GM18520 (cell line): Measurements from ENCODE around the gene HCRTR1.

ENCODE experiments used
- ATAC-seq: cut with Tn5 transposase; IDR thresholded peaks from one replicate; pipeline ENCODE4 v1.9.1; 2021; ENCODE audit not compliant: unreplicated experiment

The HCRTR1 gene

GRCh38 chr1:31596737-31597097, 20.8 kb upstream of the HCRTR1 start:
- ATAC-seq, result no peak

- no peak for ATAC-seq
Observed at GRCh38 chr1:31598980-31599379, 18.5 kb upstream of the HCRTR1 start.

- no peak for ATAC-seq
Observed at GRCh38 chr1:31600641-31601040, 16.8 kb upstream of the HCRTR1 start.

DNA sequence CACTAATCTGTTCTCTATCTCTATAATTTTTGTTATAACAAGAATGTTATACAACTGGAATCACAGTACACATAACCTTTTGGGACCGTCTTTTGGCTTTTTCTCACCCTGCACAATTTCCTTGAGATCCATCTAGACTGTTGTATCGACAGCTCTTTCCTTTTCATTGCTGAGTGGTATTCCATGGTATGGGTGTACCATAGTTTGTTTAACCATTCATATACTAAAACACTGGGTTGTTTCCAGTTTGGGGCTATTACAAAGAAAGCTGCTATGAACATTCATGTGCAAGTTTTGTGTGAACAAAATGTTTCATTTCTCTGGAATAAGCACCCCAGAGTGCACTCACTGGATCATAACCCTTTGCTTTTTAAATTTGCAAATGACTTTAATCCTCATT, 15.4 kb upstream of the HCRTR1 start:
- ATAC-seq, result no peak

DNA sequence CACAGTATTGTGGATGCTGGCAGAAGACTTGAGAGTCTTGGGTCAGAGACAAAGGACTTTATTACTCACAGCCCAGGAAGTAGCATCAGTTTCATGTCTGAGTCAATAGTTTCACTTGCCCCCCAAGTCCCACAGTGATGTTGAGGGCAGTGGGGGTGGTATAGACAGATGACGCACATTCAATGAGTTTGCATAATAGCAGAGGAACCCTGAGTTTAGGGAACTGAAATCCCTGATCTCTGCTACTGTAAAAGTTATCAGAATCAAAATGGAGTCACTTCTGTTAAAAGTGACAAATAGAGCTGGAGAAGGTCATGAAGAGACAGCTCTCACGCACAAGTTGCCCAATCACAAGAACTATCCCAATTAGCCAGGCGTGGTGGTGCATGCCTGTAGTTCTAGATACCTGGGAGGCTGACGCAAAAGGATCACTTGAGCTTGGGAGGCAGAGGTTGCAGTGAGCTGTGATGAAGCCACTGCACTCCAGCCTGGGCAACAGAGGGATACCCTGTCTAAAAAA, 11.5 kb upstream of the HCRTR1 start:
- peak; percentile 86 for ATAC-seq

DNA sequence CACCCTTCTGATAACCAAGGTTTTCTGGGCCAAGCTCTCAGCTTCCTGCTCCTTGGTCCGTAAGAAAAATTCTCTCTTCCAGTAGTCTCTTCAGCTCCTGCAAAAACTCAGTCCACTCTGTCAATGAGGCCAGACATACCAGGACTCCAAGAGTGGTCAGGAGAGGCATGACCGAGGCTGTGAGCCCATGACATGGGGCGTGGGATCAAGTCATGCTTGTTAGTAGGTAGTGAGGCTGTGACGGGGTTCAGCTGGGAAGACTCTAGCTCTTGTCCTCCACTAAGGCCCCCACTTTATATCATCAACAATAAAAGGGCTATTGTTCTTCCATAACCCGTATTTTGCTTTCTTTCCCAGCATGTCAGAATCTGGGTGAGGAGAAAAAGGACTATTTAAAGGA, 10.1 kb upstream of the HCRTR1 start:
- ATAC-seq, result no peak

DNA sequence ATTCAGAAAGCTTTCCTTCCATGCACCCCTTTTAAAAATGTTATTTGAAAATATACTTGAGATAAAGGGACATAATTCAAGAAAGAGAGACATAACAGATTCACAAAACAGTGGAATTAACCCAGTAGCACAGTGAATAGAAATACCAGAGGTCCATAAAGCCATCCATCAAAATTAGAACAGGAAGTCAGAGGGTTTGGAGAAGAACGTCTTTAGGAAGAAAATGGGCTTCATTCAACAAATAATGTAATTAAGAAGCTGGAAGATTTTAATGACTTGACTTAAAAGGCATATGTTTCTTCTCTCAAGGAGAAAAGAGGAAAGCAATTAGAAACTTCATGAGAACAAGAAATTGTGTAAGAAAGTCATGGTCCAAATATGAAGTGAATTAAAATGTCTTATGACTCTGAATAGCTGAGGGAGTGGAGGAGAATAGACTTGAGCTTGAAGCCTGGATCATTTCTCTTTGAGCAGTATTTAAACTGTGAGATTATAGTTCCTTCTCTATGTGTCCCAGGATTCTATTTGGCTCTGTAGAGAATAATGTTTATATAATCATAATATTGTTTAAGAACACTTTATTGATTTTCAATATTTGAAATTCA, 7.9 kb upstream of the HCRTR1 start:
- ATAC-seq, result no peak

DNA sequence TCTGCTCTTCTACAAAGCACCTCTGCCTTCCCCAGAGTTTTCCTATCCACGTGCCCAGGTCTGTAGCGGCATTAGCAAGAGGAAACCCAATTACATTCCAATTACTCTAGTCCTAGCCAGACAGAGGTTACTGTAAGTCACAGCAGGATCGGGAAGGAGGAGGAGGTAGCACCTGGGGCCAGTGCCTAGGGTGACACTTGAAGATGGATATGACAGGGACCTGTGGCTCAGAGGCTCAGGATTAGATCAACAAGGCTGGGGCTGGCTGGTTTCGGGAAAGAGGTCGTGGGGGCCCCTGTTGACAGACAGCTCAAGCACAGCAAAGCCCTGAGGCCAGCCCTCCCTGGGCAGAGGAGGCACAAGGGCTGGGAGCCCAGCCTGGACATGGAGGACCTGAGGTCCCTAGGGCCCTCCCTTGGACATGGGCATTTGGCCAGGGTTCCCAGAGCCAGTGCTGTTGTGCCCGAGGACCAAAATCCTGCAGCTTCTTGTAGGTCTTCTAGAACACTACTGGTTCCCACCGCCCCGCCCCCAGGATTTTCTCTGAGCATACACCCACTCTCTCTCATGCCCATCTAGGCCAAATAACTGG, 3.0 kb upstream of the HCRTR1 start:
- no peak for ATAC-seq

DNA sequence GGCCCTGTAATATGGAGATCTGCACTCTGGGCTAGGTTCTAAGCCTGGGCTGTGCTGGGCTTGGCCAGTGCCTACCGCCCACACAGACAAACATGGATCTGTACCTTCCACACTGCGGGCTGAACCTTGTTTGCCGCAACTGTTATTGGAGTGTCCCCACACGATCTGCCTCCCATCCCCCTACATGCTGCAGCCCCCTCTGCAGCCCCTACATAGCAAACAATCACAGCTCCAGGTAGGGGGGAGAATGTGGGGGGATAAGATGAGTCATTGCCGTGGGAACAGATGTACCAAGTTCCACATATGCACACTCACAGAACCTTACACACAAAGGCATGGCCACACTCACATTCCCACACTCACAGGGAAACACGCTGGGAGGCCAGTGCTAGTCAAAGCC, 2.1 kb upstream of the HCRTR1 start:
- no peak for ATAC-seq

- no peak for ATAC-seq
Observed at GRCh38 chr1:31615939-31616338, 1.6 kb upstream of the HCRTR1 start.

DNA sequence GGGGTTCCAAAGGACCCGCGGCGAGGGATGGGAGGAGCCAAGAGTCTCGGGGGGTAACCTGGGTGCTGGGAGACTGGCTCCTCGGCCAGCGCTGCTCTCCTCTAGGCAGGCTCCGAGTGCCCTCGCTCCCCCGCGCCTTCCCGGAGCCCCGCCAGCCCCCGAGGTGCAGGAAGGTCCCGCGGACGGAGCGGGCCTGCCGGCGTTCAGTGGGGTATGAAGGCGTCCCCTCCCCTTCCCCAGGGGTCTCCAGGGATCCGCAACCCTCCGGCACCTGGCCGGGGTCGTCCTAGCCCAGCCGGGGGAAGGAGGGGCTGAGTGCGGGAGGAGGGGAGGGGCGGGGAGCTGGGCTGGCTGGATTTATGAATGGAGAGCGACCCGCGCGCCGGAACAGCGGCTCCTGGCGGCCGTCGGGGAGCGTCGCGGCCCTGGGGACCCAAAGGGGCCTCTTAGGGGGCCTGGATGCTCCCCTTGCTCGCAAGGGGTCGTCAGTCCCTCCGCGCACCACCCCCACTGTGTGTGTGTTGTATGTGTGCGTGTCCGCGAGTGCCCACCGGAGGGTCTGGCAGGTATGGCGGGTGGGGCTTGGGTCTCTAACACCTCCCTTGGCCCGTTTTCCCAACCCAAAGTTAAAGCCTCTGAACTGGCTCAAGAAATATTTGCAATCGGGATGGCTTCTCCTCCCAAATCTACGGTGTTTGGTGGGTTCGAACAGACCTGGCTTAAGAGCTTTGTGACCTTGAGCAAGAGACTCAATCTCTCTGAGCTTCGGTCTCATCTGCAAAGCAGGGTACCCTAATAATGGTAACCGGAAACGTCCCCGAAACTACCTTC, 642 bp downstream of the HCRTR1 start:
- ATAC-seq, result no peak

DNA sequence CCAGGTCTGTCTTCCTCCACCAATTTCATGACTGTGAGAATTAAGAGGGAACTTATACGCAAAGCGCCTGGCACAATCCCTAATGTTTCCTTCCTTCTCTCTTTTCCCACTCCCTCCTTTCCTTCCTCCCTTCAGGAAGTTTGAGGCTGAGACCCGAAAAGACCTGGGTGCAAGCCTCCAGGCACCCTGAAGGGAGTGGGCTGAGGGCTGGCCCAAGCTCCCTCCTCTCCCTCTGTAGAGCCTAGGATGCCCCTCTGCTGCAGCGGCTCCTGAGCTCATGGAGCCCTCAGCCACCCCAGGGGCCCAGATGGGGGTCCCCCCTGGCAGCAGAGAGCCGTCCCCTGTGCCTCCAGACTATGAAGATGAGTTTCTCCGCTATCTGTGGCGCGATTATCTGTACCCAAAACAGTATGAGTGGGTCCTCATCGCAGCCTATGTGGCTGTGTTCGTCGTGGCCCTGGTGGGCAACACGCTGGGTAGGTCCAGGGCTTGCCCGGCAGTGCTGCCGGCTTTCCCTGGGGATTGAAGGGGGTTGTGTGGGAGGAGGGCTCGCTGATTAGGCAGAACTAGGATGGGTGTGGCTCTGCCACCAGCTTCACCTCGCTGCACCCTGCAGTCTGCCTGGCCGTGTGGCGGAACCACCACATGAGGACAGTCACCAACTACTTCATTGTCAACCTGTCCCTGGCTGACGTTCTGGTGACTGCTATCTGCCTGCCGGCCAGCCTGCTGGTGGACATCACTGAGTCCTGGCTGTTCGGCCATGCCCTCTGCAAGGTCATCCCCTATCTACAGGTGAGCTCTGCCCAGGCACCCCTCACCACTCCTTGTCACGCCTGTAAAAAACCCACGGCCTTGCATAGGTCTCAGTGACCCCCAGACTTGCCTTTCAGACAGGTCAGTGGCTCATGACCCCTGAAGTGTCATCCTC, 1.7 kb downstream of the HCRTR1 start:
- no peak for ATAC-seq

GRCh38 chr1:31620631-31621497, 3.4 kb downstream of the HCRTR1 start:
- ATAC-seq, result no peak

- no peak for ATAC-seq
Observed at GRCh38 chr1:31621498-31621820, 4.0 kb downstream of the HCRTR1 start.

DNA sequence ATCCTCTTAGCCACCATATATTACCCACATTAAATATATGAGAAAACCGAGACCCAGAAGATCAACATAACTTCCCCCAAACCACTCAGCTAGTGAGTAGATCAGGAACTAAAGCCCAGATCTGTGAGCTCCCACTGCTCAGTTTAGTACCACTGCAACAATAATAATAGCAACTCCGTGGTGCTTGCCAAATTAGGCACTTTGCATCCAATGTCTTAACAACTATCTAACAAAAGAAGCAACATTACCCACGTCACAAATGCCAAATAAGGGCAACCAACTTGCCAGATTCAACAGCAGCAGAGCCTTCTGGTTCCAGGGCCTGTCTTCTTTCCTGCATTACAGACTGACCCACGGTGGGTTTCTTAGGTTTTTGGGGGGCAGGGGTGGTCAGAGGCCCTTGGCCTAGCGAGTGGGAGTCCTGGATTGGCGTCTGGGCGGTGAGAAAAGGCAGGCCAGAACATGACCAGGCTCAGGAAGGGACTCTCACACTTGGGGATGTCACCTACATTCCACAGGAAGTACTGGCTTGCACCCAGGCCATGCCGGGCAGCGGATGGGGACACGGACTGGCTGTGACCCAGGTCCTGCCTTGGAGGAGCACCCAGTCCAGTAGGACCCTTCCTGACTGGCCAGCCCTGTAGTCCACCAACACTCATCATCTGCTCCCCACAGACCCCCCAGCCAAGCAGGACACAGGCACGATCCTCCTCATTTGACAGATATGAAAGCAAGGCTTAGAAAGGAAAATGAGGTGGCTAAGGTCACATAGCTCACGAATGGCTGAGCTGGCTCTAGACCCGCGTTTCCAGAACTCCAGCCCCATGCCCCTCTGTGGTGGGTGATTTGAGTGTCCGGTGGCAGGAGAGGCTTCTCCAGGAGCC, 4.6 kb downstream of the HCRTR1 start:
- no peak for ATAC-seq

GRCh38 chr1:31623365-31623764, 5.9 kb downstream of the HCRTR1 start:
- ATAC-seq, result no peak

- ATAC-seq, result no peak
Observed at GRCh38 chr1:31624309-31624708, 6.8 kb downstream of the HCRTR1 start.

- no peak for ATAC-seq
Observed at GRCh38 chr1:31624731-31625514, 7.4 kb downstream of the HCRTR1 start.
